Esophagus squamous epithelium (tissue), 4 donors: ENCODE results near the gene GDPD5.

Experiments used
- POLR2A ChIP-seq, 4 donors: fragments of 450-650 bp; IDR thresholded peaks; one replicate each; pipeline ENCODE4 v1.6.1; 2017; ENCODE audit warnings: antibody characterized with exemption in 4 of 4, mild to moderate bottlenecking in 4 of 4, moderate library complexity in 3 of 4
- TF ChIP-seq, protein P1 (sequence below), 6 experiments: fragments of 450-650 bp in 4 of 6; fragments of 200-600 bp in 2 of 6; sonication (generic) in 2 of 6; IDR thresholded peaks; one replicate each; pipeline ENCODE4 v1.5.1; 2016 to 2019; ENCODE audit warnings: antibody characterized with exemption in 6 of 6, mild to moderate bottlenecking in 4 of 6, moderate library complexity in 4 of 6

DNA sequence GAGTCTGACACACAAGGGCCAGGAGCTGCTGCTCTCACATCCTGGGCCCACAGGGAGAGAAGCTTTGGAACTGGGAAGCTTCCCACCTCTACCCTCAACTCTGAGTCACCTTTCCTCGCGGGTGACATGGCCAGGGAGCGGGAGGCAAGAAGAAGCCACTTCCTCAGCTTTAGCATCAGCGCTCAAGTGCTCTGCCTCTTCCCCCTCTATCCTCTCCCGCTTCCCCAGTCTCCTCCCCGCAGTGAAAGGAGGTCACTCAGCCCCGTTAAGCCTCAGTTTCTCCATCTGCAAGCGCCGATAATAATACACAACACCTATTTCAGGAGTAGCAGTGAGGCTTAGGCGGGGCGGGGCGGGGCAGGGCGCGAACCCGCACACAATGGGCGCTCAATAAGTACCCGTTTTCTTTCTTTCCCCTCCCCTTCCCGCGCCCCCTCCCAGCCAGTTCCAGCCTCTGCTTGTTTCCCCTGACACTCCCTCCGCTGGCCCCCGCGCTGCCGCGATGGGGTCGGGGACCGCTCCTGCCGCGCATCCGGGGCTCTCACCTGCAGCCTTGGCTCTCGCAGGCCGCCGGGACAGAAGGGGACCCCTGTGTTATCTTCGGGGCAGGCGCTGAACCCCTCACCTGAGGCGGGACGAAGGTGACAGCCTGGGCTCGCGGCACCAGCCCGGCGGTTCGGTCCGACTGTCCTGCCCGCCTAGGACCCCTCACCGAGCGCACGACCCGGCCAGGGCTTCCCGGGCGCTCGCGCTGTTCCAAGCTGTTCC, 892 bp downstream of the GDPD5 start:
- TF ChIP-seq, protein P1, sequence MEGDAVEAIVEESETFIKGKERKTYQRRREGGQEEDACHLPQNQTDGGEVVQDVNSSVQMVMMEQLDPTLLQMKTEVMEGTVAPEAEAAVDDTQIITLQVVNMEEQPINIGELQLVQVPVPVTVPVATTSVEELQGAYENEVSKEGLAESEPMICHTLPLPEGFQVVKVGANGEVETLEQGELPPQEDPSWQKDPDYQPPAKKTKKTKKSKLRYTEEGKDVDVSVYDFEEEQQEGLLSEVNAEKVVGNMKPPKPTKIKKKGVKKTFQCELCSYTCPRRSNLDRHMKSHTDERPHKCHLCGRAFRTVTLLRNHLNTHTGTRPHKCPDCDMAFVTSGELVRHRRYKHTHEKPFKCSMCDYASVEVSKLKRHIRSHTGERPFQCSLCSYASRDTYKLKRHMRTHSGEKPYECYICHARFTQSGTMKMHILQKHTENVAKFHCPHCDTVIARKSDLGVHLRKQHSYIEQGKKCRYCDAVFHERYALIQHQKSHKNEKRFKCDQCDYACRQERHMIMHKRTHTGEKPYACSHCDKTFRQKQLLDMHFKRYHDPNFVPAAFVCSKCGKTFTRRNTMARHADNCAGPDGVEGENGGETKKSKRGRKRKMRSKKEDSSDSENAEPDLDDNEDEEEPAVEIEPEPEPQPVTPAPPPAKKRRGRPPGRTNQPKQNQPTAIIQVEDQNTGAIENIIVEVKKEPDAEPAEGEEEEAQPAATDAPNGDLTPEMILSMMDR (IDR thresholded peaks at IDR 0.05), result no peak
- no peak for TF ChIP-seq POLR2A (IDR thresholded peaks at IDR 0.05)
